Spleen (tissue), 7 donors: ENCODE measurements around the gene SGSH.
"Not testable (repeated sequence)": the region's sequence is repeated elsewhere in the genome, so short reads cannot be mapped to it uniquely, and the experiment has no call there.

ENCODE experiments used
- POLR2A ChIP-seq, 3 donors: fragments of 450-650 bp; IDR thresholded peaks; one replicate each; pipeline ENCODE4 v1.5.1; 2017; ENCODE audit warnings: antibody characterized with exemption in 3 of 3, mild to moderate bottlenecking in 1 of 3
- POLR2AphosphoS5 ChIP-seq, 3 donors: sonication (generic); formaldehyde crosslinking; IDR thresholded peaks; one replicate each; pipeline ENCODE4 v1.5.1; 2017; ENCODE audit warnings: antibody characterized with exemption in 3 of 3
- TF ChIP-seq, protein P1 (sequence below), 11 experiments: fragments of 200-600 bp in 7 of 11; fragments of 450-650 bp in 4 of 11; sonication (generic) in 4 of 11; IDR thresholded peaks in 8 of 11; conservative IDR thresholded peaks in 3 of 11; 1 replicate in 7 of 11; 2 replicates in 4 of 11; pipeline versions ENCODE4 v1.4.0 to v1.8.0; 2016 to 2021; ENCODE audit warnings: antibody characterized with exemption in 11 of 11, inconsistent platforms in 4 of 11, mild to moderate bottlenecking in 1 of 11
- donor health status: DM: no; HTN: no; CAD: no; lungs with moderate emphysema.
- donor health status: DM: no; HTN: no; CAD: no.
- donor health status: DM: no; HTN: no; CAD: no.

DNA sequence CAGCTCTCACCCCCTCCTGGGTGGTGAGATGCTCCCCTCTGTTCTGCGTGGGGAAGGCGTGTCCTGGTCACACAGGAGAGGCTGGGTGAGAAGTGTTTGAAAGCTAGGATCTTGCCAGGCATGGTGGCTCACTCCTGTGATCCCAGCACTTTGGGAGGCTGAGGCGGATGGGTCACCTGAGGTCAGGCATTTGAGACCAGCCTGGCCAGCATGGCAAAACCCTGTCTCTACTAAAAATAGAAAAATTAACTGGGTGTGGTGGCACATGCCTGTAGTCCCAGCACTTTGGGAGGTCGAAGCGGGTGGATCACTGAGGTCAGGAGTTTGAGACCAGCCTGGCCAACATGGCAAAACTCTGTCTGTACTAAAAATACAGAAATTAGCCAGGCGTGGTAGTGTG, 24.3 kb upstream of the SGSH start:
- TF ChIP-seq POLR2AphosphoS5, POLR2A (IDR thresholded peaks at IDR 0.05): not testable (repeated sequence)
- TF ChIP-seq, protein P1, sequence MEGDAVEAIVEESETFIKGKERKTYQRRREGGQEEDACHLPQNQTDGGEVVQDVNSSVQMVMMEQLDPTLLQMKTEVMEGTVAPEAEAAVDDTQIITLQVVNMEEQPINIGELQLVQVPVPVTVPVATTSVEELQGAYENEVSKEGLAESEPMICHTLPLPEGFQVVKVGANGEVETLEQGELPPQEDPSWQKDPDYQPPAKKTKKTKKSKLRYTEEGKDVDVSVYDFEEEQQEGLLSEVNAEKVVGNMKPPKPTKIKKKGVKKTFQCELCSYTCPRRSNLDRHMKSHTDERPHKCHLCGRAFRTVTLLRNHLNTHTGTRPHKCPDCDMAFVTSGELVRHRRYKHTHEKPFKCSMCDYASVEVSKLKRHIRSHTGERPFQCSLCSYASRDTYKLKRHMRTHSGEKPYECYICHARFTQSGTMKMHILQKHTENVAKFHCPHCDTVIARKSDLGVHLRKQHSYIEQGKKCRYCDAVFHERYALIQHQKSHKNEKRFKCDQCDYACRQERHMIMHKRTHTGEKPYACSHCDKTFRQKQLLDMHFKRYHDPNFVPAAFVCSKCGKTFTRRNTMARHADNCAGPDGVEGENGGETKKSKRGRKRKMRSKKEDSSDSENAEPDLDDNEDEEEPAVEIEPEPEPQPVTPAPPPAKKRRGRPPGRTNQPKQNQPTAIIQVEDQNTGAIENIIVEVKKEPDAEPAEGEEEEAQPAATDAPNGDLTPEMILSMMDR (IDR thresholded peaks at IDR 0.05 in 8 of 11, conservative IDR thresholded peaks at IDR 0.05 in 3 of 11), result not testable (repeated sequence)
